B cell (primary cell): ENCODE data around the gene SPANXA2. TPM values are rescaled to one million over a fixed set of nuclear protein-coding genes. Genes with fewer than 3 reads are reported as not detected.

ENCODE experiments used
- ATAC-seq: fragments of 200-7000 bp; cut with Tn5 transposase; one replicate; pipeline ENCODE4 v1.10.0; 2021; ENCODE audit warnings: low read depth, mild to moderate bottlenecking, moderate number of reproducible peaks, moderate library complexity
- CTCF ChIA-PET: fragments of 350-600 bp; sonication (Branson Sonifier 250); formaldehyde crosslinking; loops from one replicate; lab custom pipeline; 2021; ENCODE audit warnings: antibody characterized with exemption, inconsistent platforms; lab: Charles Lee
- POLR2A ChIA-PET: fragments of 350-600 bp; sonication (Branson Sonifier 250); formaldehyde crosslinking; loops from one replicate; lab custom pipeline; 2021; ENCODE audit warnings: antibody characterized with exemption; lab: Charles Lee
- DNase-seq: peaks from one replicate; pipeline ENCODE4 v3.0.0; 2013
- H2AFZ ChIP-seq: 2 replicates; pipeline ENCODE4 v1.6.1; 2012; ENCODE audit warnings: mild to moderate bottlenecking, low read depth, low read length; ENCODE audit not compliant: insufficient read depth, poor library complexity, severe bottlenecking
- H3K27ac ChIP-seq, 2 donors: 1 replicate in 1 of 2; 2 replicates in 1 of 2; pipeline ENCODE4 v1.5.1; 2012 to 2013; ENCODE audit warnings: low read length in 2 of 2, mild to moderate bottlenecking in 2 of 2, moderate library complexity in 1 of 2
- H3K27me3 ChIP-seq, 4 experiments: fragments of 200-600 bp in 1 of 4; sonication (generic) in 1 of 4; replicated peaks in 1 of 4; 1 replicate in 2 of 4; 2 replicates in 2 of 4; pipeline versions ENCODE4 v1.6.1 to v1.7.0; 2013 to 2016; ENCODE audit warnings: low read length in 3 of 4, mild to moderate bottlenecking in 2 of 4, mixed read lengths in 1 of 4, moderate library complexity in 1 of 4; ENCODE audit not compliant: insufficient read depth in 4 of 4, control insufficient read depth in 3 of 4; ENCODE audit errors: control extremely low read depth in 1 of 4
- H3K36me3 ChIP-seq, 2 experiments: replicated peaks in 1 of 2; 1 replicate in 1 of 2; 2 replicates in 1 of 2; pipeline versions ENCODE4 v1.6.1 to v1.7.1; 2013; ENCODE audit warnings: low read length in 1 of 2; ENCODE audit not compliant: insufficient read depth in 2 of 2, control insufficient read depth in 1 of 2; ENCODE audit errors: control extremely low read depth in 1 of 2, extremely low read depth in 1 of 2
- H3K4me1 ChIP-seq, 2 donors: fragments of 200-600 bp in 1 of 2; sonication (generic) in 1 of 2; 1 replicate in 1 of 2; 2 replicates in 1 of 2; pipeline versions ENCODE4 v1.5.1 to v1.6.1; 2013 to 2017; ENCODE audit warnings: low read length in 2 of 2; ENCODE audit not compliant: control insufficient read depth in 2 of 2, insufficient read depth in 2 of 2
- H3K4me2 ChIP-seq: replicated peaks from 2 replicates; pipeline ENCODE3; 2012; ENCODE audit warnings: mild to moderate bottlenecking, low read depth, low read length; ENCODE audit not compliant: poor library complexity, severe bottlenecking
- H3K4me3 ChIP-seq, 5 experiments: fragments of 200-600 bp in 1 of 5; sonication (generic) in 1 of 5; 1 replicate in 3 of 5; 2 replicates in 2 of 5; pipeline versions ENCODE4 v1.5.1 to v1.7.0; 2011 to 2016; ENCODE audit warnings: low read length in 4 of 5, mild to moderate bottlenecking in 4 of 5, low read depth in 2 of 5, control low read depth in 1 of 5, moderate library complexity in 1 of 5; ENCODE audit not compliant: insufficient read depth in 1 of 5; ENCODE audit errors: control extremely low read depth in 1 of 5, extremely low read depth in 1 of 5
- H3K79me2 ChIP-seq: fragments of 200-600 bp; sonication (generic); one replicate; pipeline ENCODE4 v1.6.0; 2016; ENCODE audit warnings: low read length; ENCODE audit not compliant: control insufficient read depth, insufficient read depth
- H3K9ac ChIP-seq: fragments of 200-600 bp; sonication (generic); 2 replicates; pipeline ENCODE4 v1.6.1; 2017; ENCODE audit warnings: mild to moderate bottlenecking, low read length, moderate library complexity
- H3K9me3 ChIP-seq, 3 donors: one replicate each; pipeline versions ENCODE4 v1.6.1 to v1.7.1; 2013; ENCODE audit warnings: low read length in 2 of 3; ENCODE audit not compliant: control insufficient read depth in 2 of 3, insufficient read depth in 1 of 3; ENCODE audit errors: control extremely low read depth in 1 of 3
- H4K20me1 ChIP-seq: 2 replicates; pipeline ENCODE4 v1.6.0; 2012; ENCODE audit warnings: mild to moderate bottlenecking, low read length; ENCODE audit not compliant: insufficient read depth, control insufficient read depth, poor library complexity, severe bottlenecking
- H3K27ac Mint-ChIP-seq: one replicate; pipeline ENCODE4 v1.8.0; 2021; ENCODE audit warnings: mixed read lengths
- H3K27me3 Mint-ChIP-seq: one replicate; pipeline ENCODE4 v1.8.0; 2021; ENCODE audit warnings: mixed read lengths
- H3K4me1 Mint-ChIP-seq: one replicate; pipeline ENCODE4 v1.8.0; 2021; ENCODE audit warnings: mixed read lengths
- H3K4me3 Mint-ChIP-seq: one replicate; pipeline ENCODE4 v1.8.0; 2021; ENCODE audit warnings: mixed read lengths
- H3K9me3 Mint-ChIP-seq: one replicate; pipeline ENCODE4 v1.8.0; 2022; ENCODE audit warnings: mixed read lengths; ENCODE audit not compliant: insufficient read depth
- EZH2 ChIP-seq: IDR thresholded peaks from 2 replicates; pipeline ENCODE4 v1.6.1; 2012; ENCODE audit warnings: borderline replicate concordance, low read depth, mild to moderate bottlenecking, moderate library complexity, low read length; ENCODE audit not compliant: insufficient read depth, poor library complexity, severe bottlenecking
- WGBS: methylation state at CpG from one replicate; pipeline ENCODE4 v1.1.5; 2013; ENCODE audit warnings: missing lambda C conversion rate; ENCODE audit not compliant: insufficient coverage; 5-methylcytosine and 5-hydroxymethylcytosine counted together
- intact Hi-C: fragments of 100-400 bp; cut with micrococcal nuclease; formaldehyde crosslinking; loops from one replicate; pipeline ENCODE4 v1.10.0; 2022
- polyA plus RNA-seq: library from polyadenylated mRNA; depleted of rRNA; stranded (reverse); fragments of >200 nt; gene quantifications from 2 replicates; pipeline ENCODE4 v1.2.3, GENCODE V29; 2012
- total RNA-seq, 2 donors: library from RNA; stranded (reverse); fragments of 120-200 nt in 1 of 2; gene quantifications; 1 replicate in 1 of 2; 2 replicates in 1 of 2; pipeline versions ENCODE4 v1.2.3 to v1.2.4, GENCODE V29; 2013 to 2022
- TF ChIP-seq, protein P1 (sequence below): fragments of 200-600 bp; IDR thresholded peaks from one replicate; pipeline ENCODE4 v1.8.0; 2022; ENCODE audit warnings: antibody characterized with exemption, mild to moderate bottlenecking

Gene SPANXA2
- total and polyA plus RNA-seq, 2 donors (not counting 1 experiment from before 2014, with no cell fraction given): not detected

DNA sequence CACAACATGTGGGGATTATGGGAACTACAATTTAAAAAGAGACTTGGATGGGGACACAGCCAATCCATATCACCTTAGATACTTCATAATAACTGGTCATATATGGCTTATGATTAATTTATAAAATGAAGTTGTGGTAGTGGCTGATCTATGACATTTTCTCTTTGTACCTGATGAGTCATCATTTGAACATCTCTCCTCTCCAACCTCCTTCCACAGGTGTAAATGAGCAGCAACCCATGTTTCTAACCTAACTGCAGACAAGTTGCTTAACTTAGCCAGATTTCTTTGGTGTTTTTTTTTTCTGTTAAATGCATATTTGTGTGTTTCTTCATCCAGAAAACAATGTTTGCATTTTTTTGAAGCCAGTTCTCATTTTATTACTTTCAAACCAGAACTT, 42.6 kb downstream of the SPANXA2 start:
- no peaks in the 10 kb centered on the region for H3K9me3 ChIP-seq
- DNase-seq (no peak), ATAC-seq (no peak)
- Mint-ChIP-seq H3K9me3 (no peaks in the 10 kb centered on the region), H3K27ac (no peak overlapping the region), H3K4me3 (no peak overlapping the region), H3K4me1 (no peaks in the 10 kb centered on the region), H3K27me3 (no peaks in the 10 kb centered on the region)
- ChIA-PET CTCF (no interaction called here), POLR2A (no interaction called here)
- H3K27ac ChIP-seq: no peak overlapping the region
- no peaks in the 10 kb centered on the region for H3K79me2 ChIP-seq
- no peak for TF ChIP-seq EZH2
- TF ChIP-seq, protein P1, sequence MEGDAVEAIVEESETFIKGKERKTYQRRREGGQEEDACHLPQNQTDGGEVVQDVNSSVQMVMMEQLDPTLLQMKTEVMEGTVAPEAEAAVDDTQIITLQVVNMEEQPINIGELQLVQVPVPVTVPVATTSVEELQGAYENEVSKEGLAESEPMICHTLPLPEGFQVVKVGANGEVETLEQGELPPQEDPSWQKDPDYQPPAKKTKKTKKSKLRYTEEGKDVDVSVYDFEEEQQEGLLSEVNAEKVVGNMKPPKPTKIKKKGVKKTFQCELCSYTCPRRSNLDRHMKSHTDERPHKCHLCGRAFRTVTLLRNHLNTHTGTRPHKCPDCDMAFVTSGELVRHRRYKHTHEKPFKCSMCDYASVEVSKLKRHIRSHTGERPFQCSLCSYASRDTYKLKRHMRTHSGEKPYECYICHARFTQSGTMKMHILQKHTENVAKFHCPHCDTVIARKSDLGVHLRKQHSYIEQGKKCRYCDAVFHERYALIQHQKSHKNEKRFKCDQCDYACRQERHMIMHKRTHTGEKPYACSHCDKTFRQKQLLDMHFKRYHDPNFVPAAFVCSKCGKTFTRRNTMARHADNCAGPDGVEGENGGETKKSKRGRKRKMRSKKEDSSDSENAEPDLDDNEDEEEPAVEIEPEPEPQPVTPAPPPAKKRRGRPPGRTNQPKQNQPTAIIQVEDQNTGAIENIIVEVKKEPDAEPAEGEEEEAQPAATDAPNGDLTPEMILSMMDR: no peak
- no peak overlapping the region for H3K4me3 ChIP-seq
- no peaks in the 10 kb centered on the region for H4K20me1 ChIP-seq
- intact Hi-C loops: no loop called here
- no peak overlapping the region for H3K9ac ChIP-seq
- no peaks in the 10 kb centered on the region for H3K27me3 ChIP-seq
- no peak overlapping the region for H2AFZ ChIP-seq
- no peaks in the 10 kb centered on the region for H3K36me3 ChIP-seq
- no peaks in the 10 kb centered on the region for H3K4me1 ChIP-seq
- no peak overlapping the region for H3K4me2 ChIP-seq

DNA sequence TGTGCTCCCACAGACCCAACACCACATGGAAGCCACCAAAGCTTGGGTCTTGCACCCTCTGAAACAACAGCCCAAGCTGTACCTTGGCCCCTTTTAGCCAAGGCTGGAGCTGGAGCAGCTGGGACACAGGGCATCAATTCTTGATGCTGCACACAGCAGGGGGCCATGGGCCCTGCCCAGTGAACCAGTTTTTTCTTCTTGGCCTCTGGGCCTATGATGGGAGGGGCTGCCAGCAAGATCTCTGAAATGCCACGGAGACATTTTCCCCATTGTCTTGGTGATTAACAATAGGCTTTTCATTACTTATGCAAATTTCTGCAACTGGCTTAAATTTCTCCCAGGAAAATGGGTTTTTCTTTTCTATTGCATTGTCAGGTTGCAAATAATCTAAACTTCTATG, 49.0 kb downstream of the SPANXA2 start:
- no peak overlapping the region for H3K4me2 ChIP-seq
- no peaks in the 10 kb centered on the region for H3K4me1 Mint-ChIP-seq
- no peaks in the 10 kb centered on the region for H3K9me3 ChIP-seq
- H3K9me3 Mint-ChIP-seq: no peaks in the 10 kb centered on the region
- no peaks in the 10 kb centered on the region for H3K79me2 ChIP-seq
- intact Hi-C loops: no loop called here
- no peak for ATAC-seq
- H3K36me3 ChIP-seq: no peaks in the 10 kb centered on the region
- no peak overlapping the region for H3K9ac ChIP-seq
- POLR2A ChIA-PET: no interaction called here
- no peaks in the 10 kb centered on the region for H4K20me1 ChIP-seq
- no peak overlapping the region for H2AFZ ChIP-seq
- no peaks in the 10 kb centered on the region for H3K27me3 Mint-ChIP-seq
- H3K27ac ChIP-seq: no peak overlapping the region
- H3K27ac Mint-ChIP-seq: no peak overlapping the region
- WGBS: no CpG with 5 or more reads among the region's 1 CpG
- no peaks in the 10 kb centered on the region for H3K4me1 ChIP-seq
- DNase-seq: no peak
- no peak overlapping the region for H3K4me3 ChIP-seq
- H3K4me3 Mint-ChIP-seq: no peak overlapping the region
- TF ChIP-seq EZH2: no peak
- TF ChIP-seq, protein P1: no peak
- CTCF ChIA-PET: no interaction called here
- no peaks in the 10 kb centered on the region for H3K27me3 ChIP-seq

Other genes starting within 250 kb of the SPANXA2 start
- gene SPANXA1, start 5.0 kb upstream of the SPANXA2 start, total RNA-seq: not detected in 2 replicates
- gene SPANXA1, start 5.0 kb upstream of the SPANXA2 start, polyA plus RNA-seq: not detected in 2 replicates
- not detected in 2 replicates for gene SPANXD, start 109.0 kb downstream of the SPANXA2 start, total RNA-seq
- gene SPANXD, start 109.0 kb downstream of the SPANXA2 start, polyA plus RNA-seq: not detected in 2 replicates
- not detected in 2 replicates for gene MAGEC3, start 248.6 kb downstream of the SPANXA2 start, total RNA-seq
- gene MAGEC3, start 248.6 kb downstream of the SPANXA2 start, polyA plus RNA-seq: not detected in 2 replicates